AG08395 (cell line): ENCODE measurements around the gene MREG.

Source experiments
- DNase-seq: peaks from one replicate; pipeline ENCODE4 v3.0.0; 2012; ENCODE audit warnings: mixed read lengths, low spot score

MREG gene

GRCh38 chr2:215918901-215919599 is 94.3 kb downstream of the MREG start:
- no peak for DNase-seq

- DNase-seq: peak; percentile 43
Measured at GRCh38 chr2:215917953-215918620, 95.3 kb downstream of the MREG start.

DNA sequence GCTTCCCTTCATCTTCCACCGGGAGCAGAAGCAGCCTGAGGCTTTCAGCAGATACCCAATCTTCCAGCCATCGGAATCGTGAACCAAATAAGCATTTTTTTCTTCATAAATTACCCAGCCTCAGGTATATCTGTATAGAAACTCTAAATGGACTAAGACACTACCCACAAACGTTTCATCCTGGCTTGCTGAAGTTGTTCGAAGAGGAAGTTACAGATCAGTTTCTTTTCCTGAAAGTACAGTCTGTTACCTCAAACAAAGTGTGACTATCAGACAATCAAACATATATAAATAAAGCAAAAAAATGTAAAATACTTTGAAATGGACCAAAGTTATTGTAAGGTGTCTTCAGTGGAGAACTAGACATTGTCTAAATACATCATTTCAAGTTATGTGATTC is 97.9 kb downstream of the MREG start:
- no peak for DNase-seq

GRCh38 chr2:215914777-215915165 is 98.6 kb downstream of the MREG start:
- no peak for DNase-seq

GRCh38 chr2:215914054-215914776 is 99.1 kb downstream of the MREG start:
- no peak for DNase-seq

- DNase-seq: no peak
Measured at GRCh38 chr2:215912299-215912842, 101.0 kb downstream of the MREG start.

DNA sequence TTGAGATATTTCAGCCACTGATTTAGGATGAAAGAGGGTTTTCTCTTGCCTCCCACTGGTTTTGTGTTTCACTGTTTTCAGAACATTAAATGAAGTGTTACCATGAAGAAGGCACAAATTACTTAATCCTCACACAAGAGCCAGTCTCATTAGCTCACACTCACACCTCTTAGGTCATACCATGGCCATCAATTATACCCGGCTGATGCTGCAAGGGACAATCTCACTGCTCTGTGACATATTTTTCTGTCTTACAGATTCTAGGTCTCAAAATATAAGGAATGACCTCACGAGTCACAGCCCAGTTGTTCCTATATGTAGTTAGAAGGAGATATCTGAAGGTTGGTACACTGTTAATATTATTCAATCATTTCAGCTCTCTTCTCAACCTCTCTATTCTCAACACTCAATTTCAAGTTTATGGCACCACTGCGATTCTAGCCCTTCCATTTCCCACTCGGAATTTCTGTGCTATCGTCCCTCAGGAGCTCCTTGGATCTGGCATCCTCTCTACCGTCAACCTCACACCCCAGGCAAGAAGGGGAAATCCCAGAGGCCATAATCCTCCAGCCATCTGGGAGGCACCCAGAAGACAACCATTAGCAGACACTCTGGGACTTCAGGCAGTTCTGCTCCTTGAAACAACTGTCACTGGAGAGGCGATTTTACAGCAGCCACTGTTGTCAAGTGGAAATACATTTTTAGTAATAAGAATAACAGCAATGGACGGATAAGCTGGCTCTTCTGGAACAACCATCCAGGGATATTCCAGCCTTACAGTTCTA is 101.9 kb downstream of the MREG start:
- no peak for DNase-seq

DNA sequence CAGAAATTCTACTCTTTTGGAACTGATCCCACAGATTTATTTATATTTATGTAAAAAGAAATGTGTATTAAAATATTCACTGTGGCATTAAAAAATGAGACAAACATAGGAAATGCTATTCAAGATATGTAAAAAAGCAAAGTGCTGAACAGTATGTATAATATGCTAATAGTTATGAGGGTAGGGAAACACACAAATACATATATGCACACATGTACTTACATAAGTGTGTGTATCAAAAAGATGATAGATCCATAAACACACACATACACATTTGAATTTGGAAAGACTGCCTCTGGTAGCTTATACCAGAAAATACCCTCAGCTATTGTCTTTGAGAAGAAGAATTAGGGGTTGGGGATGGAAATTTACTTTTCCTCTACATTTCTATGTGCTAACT is 103.2 kb downstream of the MREG start:
- no peak for DNase-seq

- DNase-seq: no peak
Measured at GRCh38 chr2:215907147-215907546, 106.2 kb downstream of the MREG start.

DNA sequence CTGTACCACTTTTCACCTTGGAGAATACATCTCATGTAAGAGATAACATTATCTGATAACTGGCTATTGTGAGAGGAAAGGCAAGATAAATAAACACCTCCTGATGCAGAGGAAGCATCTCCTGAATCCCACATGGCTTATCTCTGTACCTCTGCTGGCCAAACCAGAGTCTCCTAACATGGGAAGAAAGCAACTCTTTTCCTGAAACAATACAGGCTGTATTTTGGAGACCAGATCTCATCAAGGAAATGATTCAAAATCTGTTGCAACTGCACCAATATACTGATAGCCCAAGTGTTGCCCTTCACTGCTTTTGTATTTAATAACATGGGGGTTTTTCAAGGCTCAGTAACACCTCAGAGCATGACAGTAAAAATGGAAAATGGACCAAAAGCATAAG is 106.9 kb downstream of the MREG start:
- no peak for DNase-seq

- no peak for DNase-seq
Measured at GRCh38 chr2:215905691-215906090, 107.7 kb downstream of the MREG start.

GRCh38 chr2:215904101-215904500 is 109.2 kb downstream of the MREG start:
- DNase-seq: peak; percentile 70

- DNase-seq: no peak
Measured at GRCh38 chr2:215903203-215903602, 110.1 kb downstream of the MREG start.

DNA sequence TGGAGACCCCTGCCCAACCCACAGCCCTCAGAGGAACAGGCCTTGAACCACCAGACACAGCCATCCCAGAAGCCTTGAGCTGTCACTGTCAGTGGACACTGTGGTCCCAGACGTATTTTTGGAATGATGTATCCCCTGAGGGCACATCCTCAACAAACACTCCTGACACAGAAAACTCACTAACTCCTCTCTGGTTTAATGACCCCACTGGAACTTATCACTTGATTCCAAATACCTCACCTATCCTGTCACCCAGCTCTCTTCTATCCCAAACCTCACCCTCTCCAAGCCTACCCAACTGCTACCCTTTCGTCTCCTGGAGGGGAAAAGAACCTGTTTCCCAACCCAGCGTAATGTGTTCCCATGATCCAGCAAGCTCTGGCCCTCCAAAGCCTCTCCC is 111.6 kb downstream of the MREG start:
- DNase-seq: no peak

- no peak for DNase-seq
Measured at GRCh38 chr2:215900843-215901242, 112.5 kb downstream of the MREG start.

- peak; percentile 82 for DNase-seq
Measured at GRCh38 chr2:215900203-215900611, 113.1 kb downstream of the MREG start.

DNA sequence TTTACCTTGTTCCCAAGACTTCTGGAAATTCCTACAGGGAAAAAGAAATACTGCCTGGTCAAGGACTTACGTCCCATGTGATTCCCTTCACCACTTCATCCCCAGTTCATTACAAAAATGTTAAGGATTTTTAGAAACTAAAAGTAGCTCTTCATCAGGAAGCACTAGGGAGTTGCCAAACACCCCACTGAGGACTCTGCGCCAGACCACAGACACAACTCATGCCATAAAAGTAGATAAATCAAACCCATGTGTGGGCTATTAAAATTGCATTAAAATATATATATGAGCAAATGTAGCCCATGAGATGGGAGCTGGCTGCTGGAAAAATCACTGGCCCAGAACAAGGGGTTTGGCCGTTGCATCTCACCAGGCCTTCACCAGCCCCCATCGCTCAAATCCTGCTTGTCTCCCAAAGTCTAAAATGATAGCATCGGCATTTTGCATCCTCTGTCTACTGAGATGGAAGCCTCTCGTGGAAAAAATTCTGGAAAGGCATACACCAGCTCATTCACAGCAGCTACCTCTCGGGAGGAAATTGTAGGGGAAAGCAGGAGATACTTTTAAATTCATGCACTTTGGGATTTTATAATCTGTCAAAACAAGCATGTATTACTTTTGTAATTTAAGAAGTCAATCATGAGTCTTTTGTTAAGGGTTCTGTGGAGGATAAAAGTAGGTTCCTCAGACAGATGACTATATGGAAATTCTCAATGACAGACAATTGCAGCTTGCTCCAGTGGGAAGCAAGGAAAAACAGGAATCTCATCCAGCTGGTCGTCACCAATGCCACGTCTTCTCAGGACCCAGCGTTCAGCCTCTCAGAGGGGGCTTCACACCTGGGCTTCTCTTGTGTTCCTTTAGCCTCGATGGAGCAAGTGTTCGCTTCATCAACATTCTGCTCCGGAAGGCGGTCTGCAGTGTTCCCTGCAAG is 113.9 kb downstream of the MREG start:
- DNase-seq: peak; percentile 86

- DNase-seq: no peak
Measured at GRCh38 chr2:215898363-215898762, 115.0 kb downstream of the MREG start.

DNA sequence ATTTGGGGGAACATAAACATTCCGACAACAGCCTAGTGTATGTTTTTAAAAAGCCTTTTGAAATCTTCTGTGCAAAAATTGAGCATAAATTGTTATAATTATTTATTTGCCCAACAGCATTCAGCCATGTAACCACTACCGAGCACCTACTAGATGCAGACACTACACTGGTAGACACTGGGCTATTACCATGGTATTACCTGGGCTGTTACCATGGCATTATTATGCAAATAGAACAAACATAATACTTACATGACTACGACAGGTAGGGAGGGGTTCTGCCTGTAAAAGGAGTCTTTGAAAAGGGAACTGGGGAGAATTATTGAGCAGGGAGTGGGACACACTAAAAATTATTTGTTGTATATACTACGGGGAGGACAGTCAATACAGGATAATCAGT is 116.4 kb downstream of the MREG start:
- DNase-seq: no peak

GRCh38 chr2:215895330-215895729 is 118.0 kb downstream of the MREG start:
- no peak for DNase-seq
